ENCODE results near the gene KCNH3. TPM values are rescaled to one million over a fixed set of nuclear protein-coding genes. Genes with fewer than 3 reads are reported as not detected.

Gene KCNH3
- total and polyA plus RNA-seq, 2 donors (not counting 3 experiments of a cell fraction or from before 2014, with no cell fraction given) = 0.13 to 0.14 TPM

DNA sequence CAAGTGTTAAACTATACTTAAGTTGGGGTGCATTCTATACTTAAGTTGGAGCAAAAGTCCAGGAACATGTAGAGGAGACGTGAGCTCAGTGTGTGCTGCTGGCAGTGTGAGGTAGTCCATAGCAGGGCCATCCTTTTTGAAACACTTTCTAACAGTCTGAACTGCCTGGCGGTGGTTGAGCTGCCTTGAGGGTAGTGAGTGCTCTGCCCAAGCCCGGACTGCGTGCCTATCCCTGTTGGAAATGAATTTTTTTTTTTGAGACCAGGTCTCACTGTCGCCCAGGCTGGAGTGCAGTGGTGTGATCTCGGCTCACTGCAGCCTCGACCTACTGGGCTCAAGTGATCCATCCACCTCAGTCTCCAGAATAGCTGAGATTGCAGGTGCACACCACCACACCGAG is 14.1 kb downstream of the KCNH3 start:
- FAIRE-seq (no peak), DNase-seq (ENCODE audit: low read depth, low spot score) (no peak)
- H3K27me3 ChIP-seq (ENCODE audit: control insufficient read depth in 2 of 2, insufficient read depth in 2 of 2, low read length in 2 of 2) = peaks cover 0 to 5% of the 10 kb centered on the region in 2 experiments
- peaks cover 6% of the 10 kb centered on the region for H3K4me1 ChIP-seq (ENCODE audit: control insufficient read depth, extremely low read depth, insufficient read depth, low read length)
- no TSS peak for BruUV-seq (replicated peaks)
- peaks cover 0 to 3% of the 10 kb centered on the region in 2 experiments for H3K36me3 ChIP-seq (ENCODE audit: control insufficient read depth in 2 of 2, extremely low read depth in 1 of 2, insufficient read depth in 2 of 2, low read length in 2 of 2)
- CTCF ChIA-PET = interaction anchor here (0.9 to 6.9 kb wide), 11 partner anchors 9 to 264 kb away, joined by 3 to 89 read pairs (median 8); partner anchors contain the start of gene KCNH3
- H3K9ac ChIP-seq (replicated peaks; ENCODE audit: extremely low read depth, insufficient read depth, low read length) = no peak overlapping the region
- no peak overlapping the region for H3K4me3 ChIP-seq (replicated peaks in 1 of 3; ENCODE audit: insufficient read depth in 1 of 3, low read depth in 1 of 3, low read length in 3 of 3)
- no peak overlapping the region for H3K4me2 ChIP-seq (ENCODE audit: insufficient read depth, low read length)
- no peaks in the 10 kb centered on the region for H3K9me3 ChIP-seq (replicated peaks; ENCODE audit: control insufficient read depth, insufficient read depth, low read length)
- POLR2A ChIA-PET = no interaction called here
- intact Hi-C loops (cut with micrococcal nuclease) (loop anchor here (1.0 kb wide), 1 partner anchor 27 kb away; no protein-coding TSS in a partner anchor), dilution Hi-C loops (cut with MboI; ENCODE audit: extremely low pct_ligation_motif_present, low sequenced_read_pairs) (no loop called here)
- H3K79me2 ChIP-seq (ENCODE audit: control insufficient read depth, insufficient read depth, low read length) = no peaks in the 10 kb centered on the region
- H3K27ac ChIP-seq (ENCODE audit: insufficient read depth, low read depth, low read length) = no peak overlapping the region
- no peak overlapping the region for H2AFZ ChIP-seq (ENCODE audit: low read depth, low read length)
- no peaks in the 10 kb centered on the region for H4K20me1 ChIP-seq (replicated peaks; ENCODE audit: control insufficient read depth, extremely low read depth, insufficient read depth, low read length)
- TF ChIP-seq, protein P1, sequence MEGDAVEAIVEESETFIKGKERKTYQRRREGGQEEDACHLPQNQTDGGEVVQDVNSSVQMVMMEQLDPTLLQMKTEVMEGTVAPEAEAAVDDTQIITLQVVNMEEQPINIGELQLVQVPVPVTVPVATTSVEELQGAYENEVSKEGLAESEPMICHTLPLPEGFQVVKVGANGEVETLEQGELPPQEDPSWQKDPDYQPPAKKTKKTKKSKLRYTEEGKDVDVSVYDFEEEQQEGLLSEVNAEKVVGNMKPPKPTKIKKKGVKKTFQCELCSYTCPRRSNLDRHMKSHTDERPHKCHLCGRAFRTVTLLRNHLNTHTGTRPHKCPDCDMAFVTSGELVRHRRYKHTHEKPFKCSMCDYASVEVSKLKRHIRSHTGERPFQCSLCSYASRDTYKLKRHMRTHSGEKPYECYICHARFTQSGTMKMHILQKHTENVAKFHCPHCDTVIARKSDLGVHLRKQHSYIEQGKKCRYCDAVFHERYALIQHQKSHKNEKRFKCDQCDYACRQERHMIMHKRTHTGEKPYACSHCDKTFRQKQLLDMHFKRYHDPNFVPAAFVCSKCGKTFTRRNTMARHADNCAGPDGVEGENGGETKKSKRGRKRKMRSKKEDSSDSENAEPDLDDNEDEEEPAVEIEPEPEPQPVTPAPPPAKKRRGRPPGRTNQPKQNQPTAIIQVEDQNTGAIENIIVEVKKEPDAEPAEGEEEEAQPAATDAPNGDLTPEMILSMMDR (IDR thresholded peaks at IDR 0.05; ENCODE audit: extremely low read depth in 1 of 2, insufficient read depth in 1 of 2, low read depth in 1 of 2, low read length in 2 of 2) = no peak
- TF ChIP-seq FOS (IDR thresholded peaks at IDR 0.05; ENCODE audit: borderline replicate concordance, insufficient read depth, low read length) (no peak), POLR2A (IDR thresholded peaks at IDR 0.05; ENCODE audit: low read depth, low read length) (no peak), JUN (IDR thresholded peaks at IDR 0.05; ENCODE audit: borderline replicate concordance, insufficient read depth, insufficient read length, low read depth) (no peak), EZH2 (IDR thresholded peaks at IDR 0.05; ENCODE audit: borderline replicate concordance, low read depth, low read length, severe bottlenecking) (no peak), POLR2AphosphoS5 (IDR thresholded peaks at IDR 0.05; ENCODE audit: insufficient read depth, low read depth, low read length) (no peak), MYC (IDR thresholded peaks at IDR 0.05; ENCODE audit: low read depth, low read length) (no peak), GATA2 (IDR thresholded peaks at IDR 0.05; ENCODE audit: insufficient read depth, insufficient read length, low read depth, low read length) (no peak)
- TF ChIP-seq, protein P2, sequence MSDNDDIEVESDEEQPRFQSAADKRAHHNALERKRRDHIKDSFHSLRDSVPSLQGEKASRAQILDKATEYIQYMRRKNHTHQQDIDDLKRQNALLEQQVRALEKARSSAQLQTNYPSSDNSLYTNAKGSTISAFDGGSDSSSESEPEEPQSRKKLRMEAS (IDR thresholded peaks at IDR 0.05; ENCODE audit: insufficient read depth, insufficient read length) = no peak
- no peaks in the 10 kb centered on the region for H3K9me1 ChIP-seq (replicated peaks; ENCODE audit: control insufficient read depth, extremely low read depth, insufficient read depth, low read length)

Measured in endothelial cell of umbilical vein (primary cell).